NCI-H2227 (cell line): ENCODE measurements around the gene FAM124B.
"Not testable (repeated sequence)": the region's sequence is repeated elsewhere in the genome, so short reads cannot be mapped to it uniquely, and the experiment has no call there.

Experiments
- DNase-seq: peaks from one replicate; lab custom pipeline; 2025; ENCODE audit not compliant: unreplicated experiment; lab: John Stamatoyannopoulos, UW

Gene FAM124B

DNA sequence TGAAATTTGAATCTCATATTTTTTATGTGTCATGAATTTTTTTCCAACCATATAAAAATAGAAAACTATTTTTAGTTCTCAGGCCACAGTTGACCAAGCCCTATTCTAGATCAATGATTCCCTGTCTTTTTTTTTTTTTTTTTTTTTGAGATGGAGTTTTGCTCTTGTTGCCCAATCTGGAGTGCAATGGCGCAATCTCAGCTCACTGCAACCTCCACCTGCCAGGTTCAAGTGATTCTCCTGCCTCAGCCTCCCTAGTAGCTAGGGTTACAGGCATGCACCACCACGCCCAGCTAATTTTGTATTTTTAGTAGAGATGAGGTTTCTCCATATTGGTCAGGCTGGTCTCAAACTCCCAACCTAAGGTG, 19.6 kb downstream of the FAM124B start:
- DNase-seq, result not testable (repeated sequence)

DNA sequence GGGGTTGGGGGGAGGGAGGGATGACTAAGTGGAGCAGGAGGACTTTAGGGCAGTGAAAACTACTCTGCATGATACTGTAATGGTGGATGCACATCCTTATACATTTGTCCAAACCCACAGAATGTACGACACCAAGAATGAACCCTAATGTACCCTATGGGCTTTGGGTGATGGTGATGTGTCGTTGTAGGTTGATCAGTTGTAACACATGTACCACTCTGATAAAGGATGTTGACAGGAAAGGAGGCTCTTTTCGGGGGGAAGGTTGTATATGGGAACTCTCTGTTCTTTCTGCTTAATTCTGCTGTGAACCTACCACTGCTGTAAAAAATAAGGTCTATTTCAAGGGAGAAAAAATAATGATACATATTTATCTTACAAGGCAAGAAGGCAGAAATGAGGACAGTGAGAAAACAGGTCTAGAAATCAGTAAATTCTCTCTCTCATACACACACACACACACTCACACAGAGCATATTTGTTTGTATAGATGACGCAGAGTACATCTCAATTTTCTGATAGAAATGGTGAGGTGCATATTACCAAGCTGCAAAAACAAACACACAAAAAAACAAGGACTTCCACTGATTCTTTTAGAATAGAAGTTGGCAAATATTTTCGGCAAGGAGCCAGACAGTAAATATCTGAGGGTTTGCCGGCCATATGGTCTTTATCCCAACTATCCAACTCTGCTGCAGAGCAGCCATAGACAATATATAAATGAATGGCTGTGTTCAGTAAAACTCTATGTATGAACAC, 20.2 kb downstream of the FAM124B start:
- DNase-seq, result no peak

DNA sequence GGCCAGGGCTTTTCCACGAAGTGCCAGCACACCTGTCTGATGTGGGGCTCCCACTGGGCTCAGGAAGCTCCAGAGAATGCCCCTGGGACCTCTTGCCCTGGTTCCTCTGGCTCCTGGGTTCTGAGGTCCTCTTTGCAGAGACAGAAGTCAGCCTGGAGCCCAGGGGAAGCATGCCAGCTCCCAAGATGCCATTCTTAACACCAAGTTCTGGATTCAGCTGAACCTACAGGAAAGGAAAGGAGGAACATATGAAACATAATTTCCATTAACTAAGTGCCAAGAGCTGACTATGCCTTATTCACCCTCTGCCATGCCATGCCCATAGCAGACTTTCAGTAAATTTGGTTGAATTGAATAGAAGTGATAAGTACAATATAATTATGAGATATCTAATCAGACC, 21.9 kb downstream of the FAM124B start:
- DNase-seq, result no peak

DNA sequence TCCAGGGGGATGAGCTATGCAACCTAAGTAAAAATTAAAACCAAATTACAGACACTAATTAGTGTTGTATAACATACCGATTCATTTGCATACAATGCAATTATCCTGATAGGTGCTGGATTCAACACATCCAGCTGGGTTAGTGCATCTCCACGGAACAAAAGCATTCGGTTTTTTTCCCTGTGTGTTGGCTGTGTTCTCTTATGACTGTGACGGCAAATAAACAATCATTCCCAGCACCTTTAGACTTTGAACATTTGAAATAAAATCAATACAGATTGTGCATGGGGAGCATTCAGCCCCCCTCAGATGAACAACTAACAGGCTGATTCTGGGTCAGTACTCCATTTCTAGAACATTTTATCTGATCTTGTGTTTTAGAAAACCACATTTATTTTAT, 22.7 kb downstream of the FAM124B start:
- no peak for DNase-seq

DNA sequence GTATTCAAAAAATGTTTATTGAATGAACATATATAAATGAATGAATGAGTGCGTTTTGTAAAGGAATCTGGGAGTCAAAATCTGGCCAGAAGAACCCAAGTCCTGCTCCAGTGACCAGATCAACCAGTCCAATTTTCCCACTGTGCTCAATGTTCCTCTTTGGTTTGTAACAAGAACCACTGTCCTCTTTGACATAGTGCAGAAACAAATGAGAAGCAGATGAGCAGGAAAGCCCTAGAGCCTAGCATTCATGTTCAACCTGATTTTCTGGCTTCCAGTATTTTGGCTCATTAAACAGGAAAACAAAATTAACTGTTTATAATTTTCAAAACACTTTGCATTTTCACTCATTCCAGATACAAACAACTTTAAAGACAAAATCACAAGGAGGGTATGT, 23.2 kb downstream of the FAM124B start:
- no peak for DNase-seq

DNA sequence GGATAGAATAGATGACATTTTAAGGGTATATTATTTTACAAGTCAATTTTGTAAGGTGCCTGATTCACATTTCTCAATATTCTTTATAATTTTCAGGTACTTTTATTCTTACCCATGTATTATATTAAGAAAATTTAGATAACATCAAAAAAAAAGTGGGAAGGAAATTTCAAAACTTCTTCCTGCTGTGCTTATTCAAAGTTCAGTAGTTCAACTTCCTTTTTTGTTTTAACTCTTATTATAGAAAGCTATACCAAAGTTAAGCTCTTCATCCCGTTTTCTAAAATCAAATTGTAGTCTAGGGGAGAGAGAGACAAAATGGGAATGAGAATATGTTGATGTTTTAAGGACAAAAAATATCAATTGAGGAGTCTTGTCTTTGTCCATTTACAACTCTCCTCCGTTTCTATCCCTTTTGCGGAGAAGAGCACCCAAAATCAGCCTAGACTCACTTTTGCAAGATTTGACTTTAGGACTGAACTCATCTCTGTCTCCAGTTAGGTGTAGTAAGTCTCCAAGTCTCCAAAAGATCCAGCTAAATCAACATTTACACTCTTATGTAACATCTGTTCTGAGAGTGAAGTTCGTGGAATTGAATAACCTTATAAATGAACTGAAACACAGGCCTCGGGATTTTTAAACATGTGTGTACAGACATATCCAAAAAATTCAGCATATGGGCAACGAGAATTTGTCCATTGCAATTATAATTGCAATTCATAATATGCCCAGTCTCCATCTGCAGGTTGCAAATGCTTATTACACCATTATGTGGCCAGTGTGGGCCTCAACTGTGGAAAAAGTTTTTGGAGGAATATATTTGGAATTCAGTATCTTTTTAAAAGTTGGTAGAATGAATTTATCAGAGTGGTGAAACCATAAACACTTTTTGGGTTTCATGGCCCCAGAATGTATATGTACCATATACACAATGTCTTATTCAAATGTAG, 23.9 kb downstream of the FAM124B start:
- DNase-seq, result no peak

DNA sequence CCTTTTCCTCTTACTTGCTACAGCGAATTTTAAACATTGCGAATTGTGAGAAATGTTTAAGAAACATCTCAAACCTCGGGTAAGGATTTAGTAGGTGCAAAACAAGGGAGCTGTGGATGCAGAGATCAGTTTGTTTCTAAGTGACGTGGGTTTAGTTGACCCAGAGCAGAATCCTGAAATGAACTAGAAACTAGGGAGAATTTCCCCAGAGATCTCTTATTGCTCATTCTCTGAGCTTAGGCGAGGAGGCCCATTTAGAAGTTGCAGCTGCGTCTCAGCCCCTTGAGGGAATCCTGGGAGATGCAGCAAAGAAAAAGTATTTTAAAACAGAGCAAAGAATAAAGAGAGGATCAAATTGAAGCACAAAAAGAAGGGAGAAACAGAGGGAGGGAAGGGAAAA, 29.3 kb downstream of the FAM124B start:
- no peak for DNase-seq

DNA sequence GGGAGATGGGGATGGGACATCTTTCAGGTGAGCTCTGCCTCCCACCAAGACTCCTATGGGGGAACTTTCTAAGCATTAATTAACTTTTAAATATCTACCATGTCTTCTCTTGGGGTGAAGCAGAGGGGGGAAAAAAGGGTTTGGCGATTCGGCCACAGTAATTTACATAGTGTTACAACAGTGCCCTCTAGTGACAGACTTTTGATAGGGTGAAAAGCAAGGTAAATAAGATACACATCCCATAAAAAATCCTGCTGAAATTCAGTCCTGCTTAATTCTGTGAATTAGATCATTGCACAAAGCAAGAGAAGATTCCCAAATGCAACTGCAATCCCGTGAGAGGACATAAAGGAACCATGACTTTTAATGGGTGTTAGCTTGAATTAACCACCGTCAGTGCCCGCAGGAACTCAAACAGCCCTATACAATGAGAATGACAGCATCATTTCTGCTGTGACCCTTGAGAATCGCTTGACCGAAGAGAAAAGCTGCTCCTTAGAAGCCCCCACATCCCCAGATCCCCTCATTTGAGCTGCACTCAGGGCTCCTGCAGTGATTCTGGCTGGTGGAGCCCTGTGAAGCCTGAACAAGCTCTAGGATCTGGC, 32.8 kb downstream of the FAM124B start:
- no peak for DNase-seq

DNA sequence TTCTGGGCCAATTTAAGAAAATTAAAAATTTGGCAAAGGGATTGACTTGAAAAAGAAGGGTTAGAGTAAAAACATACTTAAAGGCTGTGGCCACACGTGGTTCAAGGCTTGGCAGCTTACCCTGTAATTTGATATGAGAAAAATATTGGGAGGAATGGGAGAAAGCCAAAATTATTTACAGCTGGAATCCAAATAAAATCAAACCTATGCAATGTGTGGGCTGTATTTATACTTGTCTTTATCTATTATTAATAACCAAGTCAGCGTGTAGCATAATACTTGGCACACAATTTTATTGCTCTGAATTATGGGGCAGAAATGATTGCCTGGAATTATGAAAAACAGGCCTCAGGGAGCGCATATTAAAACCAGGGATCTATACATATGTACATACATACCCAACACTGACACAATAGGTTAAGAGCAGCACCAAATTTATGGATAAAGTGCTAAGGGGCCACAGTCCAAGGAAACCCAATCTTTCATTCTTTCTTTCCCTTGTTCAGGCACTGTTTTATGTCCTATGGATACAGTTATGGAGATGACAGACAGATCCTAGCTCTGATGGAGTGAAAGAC, 35.6 kb downstream of the FAM124B start:
- peak; percentile 58 for DNase-seq

DNA sequence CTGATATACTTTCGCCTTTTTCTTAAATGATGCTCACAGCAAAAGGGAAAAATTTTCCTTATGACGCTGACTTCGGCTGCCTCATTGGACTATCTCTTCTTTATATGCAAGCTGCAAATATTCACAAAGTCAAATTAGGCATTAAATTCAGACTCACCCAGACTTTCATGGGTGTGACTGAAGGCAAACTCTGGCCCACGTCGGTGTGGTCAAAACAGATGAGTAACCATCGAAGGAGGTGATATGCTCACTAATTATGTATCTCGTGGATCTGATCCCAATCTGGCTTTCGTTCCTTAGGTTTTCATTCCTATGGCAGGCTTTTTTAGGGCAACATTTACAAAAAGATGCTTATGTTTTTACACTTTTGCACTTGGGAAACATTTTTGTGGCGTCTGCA, 36.6 kb downstream of the FAM124B start:
- DNase-seq, result no peak

DNA sequence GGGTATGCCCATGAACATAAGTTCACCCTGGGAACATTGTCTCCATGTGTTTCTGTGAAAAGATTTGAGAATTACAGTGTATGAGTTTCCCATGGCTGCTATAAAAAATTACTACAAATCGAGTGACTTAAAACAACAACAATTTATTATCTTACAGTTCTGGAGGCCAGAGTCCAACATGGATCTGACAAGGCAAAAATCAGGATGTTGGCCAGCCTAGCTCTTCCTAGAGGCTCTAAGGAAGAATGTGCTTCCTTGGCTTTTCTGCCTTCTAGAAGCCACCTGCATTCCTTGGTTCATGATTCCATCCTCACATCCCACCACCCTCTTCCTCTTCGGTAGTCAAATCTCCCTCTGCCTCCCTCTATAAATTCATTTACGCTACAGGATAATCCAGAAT, 38.6 kb downstream of the FAM124B start:
- DNase-seq, result no peak

DNA sequence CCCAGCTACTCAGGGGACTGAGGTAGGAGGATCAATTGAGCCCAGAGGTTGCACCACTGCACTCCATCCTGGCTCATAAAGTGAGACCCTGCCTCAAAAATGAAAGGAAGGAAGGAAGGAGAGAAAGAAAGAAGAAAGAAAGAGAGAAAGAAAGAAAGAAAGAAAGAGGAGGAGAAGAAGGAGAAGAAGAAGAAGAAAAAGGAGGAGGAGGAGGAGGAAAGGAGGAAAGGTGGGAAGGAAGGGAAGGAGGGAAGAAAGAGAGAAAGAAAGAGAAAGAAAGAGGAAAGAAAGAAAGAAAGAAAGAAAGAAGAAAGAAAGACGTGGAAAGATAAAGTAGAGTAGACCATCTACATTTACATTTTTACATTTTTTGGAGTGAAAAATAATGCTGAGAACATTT, 39.8 kb downstream of the FAM124B start:
- DNase-seq, result no peak

DNA sequence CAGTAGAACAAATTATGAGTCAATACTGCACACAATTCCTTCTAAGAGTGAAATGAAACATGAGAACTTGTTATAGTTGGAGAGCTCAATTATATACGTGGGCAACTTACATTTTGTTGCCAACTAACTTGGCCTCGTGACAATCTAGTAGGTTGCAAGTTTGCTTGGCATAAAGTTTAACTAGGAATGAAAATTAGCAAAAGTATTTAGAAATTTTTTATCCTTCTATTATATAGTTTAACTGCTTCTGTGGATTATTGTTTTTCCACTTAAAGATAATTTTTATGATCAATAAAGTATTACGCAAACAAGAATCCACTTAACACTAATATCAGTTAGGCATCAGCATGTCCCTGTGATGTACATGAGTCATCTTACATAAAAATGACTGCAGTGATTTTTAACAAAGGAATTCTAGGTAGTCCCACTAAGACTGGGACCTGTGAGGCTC, 41.1 kb downstream of the FAM124B start:
- no peak for DNase-seq

DNA sequence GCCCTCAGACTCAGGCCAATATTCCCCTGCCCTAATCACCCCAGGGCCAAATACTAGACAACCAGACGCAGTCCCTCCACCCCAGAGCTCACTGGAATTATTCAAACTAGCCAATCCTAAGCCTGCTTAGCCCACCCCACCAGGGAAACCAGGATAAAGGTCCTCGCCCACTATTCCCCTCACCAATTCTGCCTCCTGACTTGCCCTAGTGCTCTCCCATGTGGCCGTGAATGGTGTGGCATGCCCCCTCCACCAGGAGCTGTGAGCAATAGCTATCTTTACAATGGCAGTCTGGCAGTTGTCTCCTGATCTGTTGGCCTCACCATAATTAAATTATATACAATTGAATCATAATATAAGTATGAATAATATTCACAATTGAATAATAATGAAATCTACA, 42.3 kb downstream of the FAM124B start:
- DNase-seq, result peak; percentile 34

DNA sequence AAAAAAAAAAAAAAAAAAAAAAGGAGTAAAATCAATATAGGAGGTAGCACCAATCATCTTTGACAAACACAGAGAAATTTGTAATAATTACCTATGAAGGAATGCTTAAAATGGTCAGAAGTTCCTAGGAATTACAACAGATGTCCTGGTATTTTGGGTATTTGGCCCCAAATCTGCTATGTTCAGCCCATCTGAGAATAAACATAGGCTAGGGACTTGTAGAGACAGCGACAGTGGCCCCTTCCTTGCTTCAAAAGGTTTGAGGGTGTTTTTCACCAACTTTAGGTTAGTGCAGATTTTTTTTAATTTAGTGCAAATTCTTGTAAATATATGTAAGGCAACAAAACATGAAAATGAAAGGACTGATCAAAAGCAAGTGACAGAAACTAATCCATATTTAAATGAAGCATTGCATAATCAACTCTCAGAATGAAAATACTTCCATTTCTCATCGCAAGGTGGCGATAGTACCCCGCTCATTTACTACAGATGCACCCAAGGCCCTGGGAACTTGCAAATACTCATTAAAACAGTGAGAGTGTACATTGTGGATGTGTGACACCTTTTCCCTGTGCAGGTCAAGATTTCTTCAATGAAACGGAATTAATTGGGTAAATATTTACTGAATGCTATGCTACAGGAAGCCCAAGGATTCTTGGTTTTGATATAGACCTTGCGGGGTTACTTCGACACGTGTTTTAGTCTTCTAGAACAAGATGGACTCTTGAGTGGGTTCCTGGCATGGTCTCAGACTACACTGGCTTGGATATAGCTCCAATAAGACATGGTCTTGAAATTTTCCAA, 44.6 kb downstream of the FAM124B start:
- peak; percentile 55 for DNase-seq

DNA sequence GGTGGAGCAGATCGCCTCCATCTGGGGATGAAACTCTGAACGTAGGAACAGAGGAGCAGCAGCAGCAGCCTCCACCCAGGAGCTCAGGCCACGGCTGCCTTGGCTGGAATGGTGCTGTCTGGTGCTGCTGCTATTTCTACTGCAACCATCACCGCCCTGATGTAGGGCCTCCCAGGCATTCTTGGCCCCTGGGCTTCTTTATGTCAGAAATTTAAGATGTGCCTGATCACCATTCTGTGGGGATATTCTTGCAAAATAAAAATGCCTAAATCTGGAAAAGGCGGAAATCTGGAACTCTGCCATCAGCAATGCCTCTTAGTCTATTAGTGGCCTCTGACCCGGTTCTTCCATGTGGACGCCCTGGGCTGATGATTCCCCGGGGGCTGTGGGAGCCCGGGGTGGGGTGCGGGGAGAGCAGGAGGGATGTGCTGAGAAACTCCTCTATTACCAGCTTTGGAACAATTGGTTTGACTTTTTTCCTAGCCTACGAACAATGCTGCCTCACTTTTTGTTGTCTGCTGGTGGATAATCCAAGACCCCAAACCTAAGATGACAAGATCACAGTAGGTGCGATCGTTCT, 47.2 kb downstream of the FAM124B start:
- DNase-seq, result no peak

DNA sequence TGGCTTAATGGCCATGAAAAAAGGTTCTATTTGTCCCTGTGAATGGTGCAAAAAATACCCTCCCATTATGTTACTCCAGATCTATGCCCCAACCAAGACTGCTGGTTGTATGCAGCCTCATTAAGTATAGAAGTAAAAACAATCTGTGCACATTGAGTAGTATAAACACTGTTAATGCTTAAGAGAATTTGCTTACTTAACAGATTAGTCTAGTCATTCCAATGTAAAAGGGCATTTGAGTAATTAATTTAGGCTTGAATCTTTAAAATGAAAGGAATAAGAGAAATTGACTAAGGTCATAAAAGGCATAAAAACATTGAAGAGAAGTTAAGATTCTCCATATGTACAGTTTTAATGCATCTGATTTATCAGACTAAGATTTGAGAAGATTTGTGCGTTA, 51.2 kb downstream of the FAM124B start:
- no peak for DNase-seq

DNA sequence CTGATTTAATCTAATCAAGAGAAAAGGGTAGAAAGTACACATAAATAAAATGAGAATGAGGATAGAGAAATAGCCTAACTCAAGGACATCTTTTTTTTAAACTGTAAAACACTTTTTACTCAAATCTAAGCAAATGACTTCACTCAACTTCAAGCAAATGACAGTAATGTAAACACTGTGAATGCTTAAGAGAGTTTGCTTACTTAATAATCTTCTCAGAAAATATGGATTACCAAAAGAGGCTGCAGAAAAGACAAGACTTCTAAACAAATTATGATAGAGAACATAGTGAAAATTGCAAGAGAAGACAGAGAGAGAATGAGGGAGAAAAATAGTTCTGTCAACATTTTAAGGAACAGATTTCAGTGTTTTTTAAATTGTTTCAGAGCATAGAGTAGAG, 52.5 kb downstream of the FAM124B start:
- DNase-seq, result no peak

DNA sequence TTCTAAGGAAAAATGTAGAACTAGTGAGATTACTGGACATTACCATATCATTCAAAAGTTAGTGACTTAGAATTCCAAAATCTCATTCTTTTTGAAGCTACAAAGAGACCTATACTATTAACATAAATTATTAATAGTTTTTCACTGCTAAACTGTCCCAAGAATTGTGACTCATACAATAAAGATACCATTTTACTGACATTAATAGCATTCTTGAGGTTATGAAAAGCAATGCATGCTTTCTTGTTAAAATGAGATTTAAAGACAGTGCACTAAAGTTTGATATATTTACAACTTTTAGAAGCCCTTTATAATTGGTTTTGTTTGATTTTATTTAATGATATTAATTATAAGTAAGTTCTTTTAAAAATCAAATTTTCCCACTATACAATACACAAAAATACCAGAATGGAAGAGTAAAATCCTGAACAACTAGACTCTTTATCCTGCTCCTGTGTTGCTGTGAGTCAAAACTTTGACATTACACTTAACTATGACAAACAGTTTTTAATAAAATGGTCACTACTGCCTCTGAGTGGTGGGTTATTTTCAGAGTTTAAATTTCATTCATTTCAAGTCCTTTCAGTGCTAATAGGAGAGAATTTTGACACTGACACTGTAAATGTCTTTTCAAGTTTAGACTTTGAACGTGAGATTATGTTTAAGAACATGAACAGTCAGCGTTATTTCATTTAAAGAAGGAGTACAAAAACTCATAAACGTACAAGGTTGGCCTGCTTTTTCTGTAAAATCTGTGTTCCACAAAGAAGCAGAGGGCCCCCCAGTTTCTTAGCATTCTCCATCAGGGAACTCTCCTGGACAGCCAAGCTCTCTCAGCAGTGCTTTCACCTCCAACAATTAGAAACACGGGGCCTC, 54.5 kb downstream of the FAM124B start:
- DNase-seq, result no peak
